A549 (cell line): ENCODE data around the gene UBAC2. TPM values are rescaled to one million over a fixed set of nuclear protein-coding genes. Genes with fewer than 3 reads are reported as not detected.

Experiments used
- ATAC-seq, 2 experiments: fragments of 200-7000 bp in 1 of 2; fragments of >200 bp in 1 of 2; cut with Nextera tagmentation in 1 of 2; cut with Tn5 transposase in 1 of 2; 3 replicates each; pipeline versions ENCODE4 v1.8.0 to v1.9.1; 2018 to 2020; ENCODE audit warnings: mild to moderate bottlenecking in 1 of 2, moderate library complexity in 1 of 2
- CTCF ChIA-PET: fragments of 300-600 bp; sonication (Branson Sonifier 250); formaldehyde crosslinking; extraction: SDS; loops from one replicate; lab custom pipeline; 2021; ENCODE audit warnings: antibody characterized with exemption, inconsistent platforms; lab: Yijun Ruan, JAX
- POLR2A ChIA-PET: fragments of 350-600 bp; formaldehyde crosslinking; extraction: SDS; loops from one replicate; lab custom pipeline; 2021; ENCODE audit warnings: antibody characterized with exemption, inconsistent platforms; lab: Yijun Ruan, JAX
- DNase-seq, 2 experiments: peaks; one replicate each; pipeline versions ENCODE4 v3.0.0 to v3.0.0-alpha.2; 2011 to 2016; ENCODE audit warnings: low read depth in 1 of 2, low spot score in 1 of 2
- FAIRE-seq: peaks from 2 replicates; lab custom pipeline; 2011; peaks lifted over from hg19 to GRCh38; lab: Jason Lieb, UNC
- H3K27ac ChIP-seq, 2 experiments: fragments of >200 bp; sonication (Bioruptor Twin); formaldehyde crosslinking; 3 replicates each; pipeline ENCODE4 v1.5.1; 2016 to 2017
- H3K4me1 ChIP-seq: fragments of >200 bp; sonication (Bioruptor Twin); formaldehyde crosslinking; 3 replicates; pipeline ENCODE4 v1.6.1; 2016
- H3K4me2 ChIP-seq: fragments of >200 bp; sonication (Bioruptor Twin); formaldehyde crosslinking; 3 replicates; pipeline ENCODE4 v1.6.1; 2016
- H3K4me3 ChIP-seq: fragments of >200 bp; sonication (Bioruptor Twin); formaldehyde crosslinking; 3 replicates; pipeline ENCODE4 v1.5.1; 2016
- H3K9me3 ChIP-seq: fragments of >200 bp; sonication (Bioruptor Twin); formaldehyde crosslinking; 3 replicates; pipeline ENCODE4 v1.6.1; 2016
- ATOH8 ChIP-seq: fragments of 250-450 bp; sonication (Bioruptor Pico); IDR thresholded peaks from 2 replicates; pipeline ENCODE4 v1.5.0; 2020; ENCODE audit warnings: low read depth, mild to moderate bottlenecking, moderate library complexity
- BCL3 ChIP-seq: fragments of >200 bp; sonication (Bioruptor Twin); formaldehyde crosslinking; IDR thresholded peaks from 3 replicates; pipeline ENCODE4 v1.6.1; 2016
- BHLHE40 ChIP-seq: IDR thresholded peaks from 2 replicates; pipeline ENCODE4 v1.6.1; 2012; ENCODE audit warnings: low read depth, low read length, inconsistent platforms
- EHMT2 ChIP-seq: fragments of 200-600 bp; sonication (generic); IDR thresholded peaks from 2 replicates; pipeline ENCODE4 v1.6.1; 2016; ENCODE audit warnings: antibody characterized with exemption, low read depth, mild to moderate bottlenecking, moderate library complexity
- ELK1 ChIP-seq: fragments of 150-350 bp; IDR thresholded peaks from 2 replicates; pipeline ENCODE4 v1.6.1; 2014; ENCODE audit warnings: low read depth, mild to moderate bottlenecking, low read length
- EP300 ChIP-seq, 2 experiments: fragments of >200 bp; sonication (Bioruptor Twin); formaldehyde crosslinking; IDR thresholded peaks; 2 replicates in 1 of 2; 3 replicates in 1 of 2; pipeline ENCODE4 v1.6.1; 2016 to 2017
- FOXS1 ChIP-seq: fragments of 250-450 bp; sonication (Bioruptor Pico); IDR thresholded peaks from 2 replicates; pipeline ENCODE4 v1.5.0; 2020; ENCODE audit warnings: mild to moderate bottlenecking, moderate library complexity
- GATA3 ChIP-seq: IDR thresholded peaks from 2 replicates; pipeline ENCODE4 v1.6.1; 2012; ENCODE audit warnings: borderline replicate concordance
- HDAC2 ChIP-seq: fragments of 200-600 bp; sonication (generic); IDR thresholded peaks from 2 replicates; pipeline ENCODE4 v1.6.1; 2016
- HES2 ChIP-seq: fragments of >200 bp; sonication (Bioruptor Twin); formaldehyde crosslinking; IDR thresholded peaks from 2 replicates; pipeline ENCODE4 v1.6.1; 2016
- HOXA7 ChIP-seq: fragments of 250-450 bp; sonication (Bioruptor Pico); IDR thresholded peaks from 2 replicates; pipeline ENCODE4 v1.5.0; 2020; ENCODE audit warnings: mild to moderate bottlenecking, moderate library complexity
- HOXB13 ChIP-seq: fragments of 250-450 bp; sonication (Bioruptor Pico); IDR thresholded peaks from 2 replicates; pipeline ENCODE4 v1.5.0; 2020; ENCODE audit warnings: low read depth, mild to moderate bottlenecking, moderate library complexity
- HOXB5 ChIP-seq: fragments of 250-450 bp; sonication (Bioruptor Pico); IDR thresholded peaks from 2 replicates; pipeline ENCODE4 v1.5.0; 2020; ENCODE audit warnings: mild to moderate bottlenecking, moderate library complexity
- JUNB ChIP-seq: fragments of >200 bp; sonication (Bioruptor Twin); formaldehyde crosslinking; IDR thresholded peaks from 2 replicates; pipeline ENCODE4 v1.6.1; 2016
- KDM1A ChIP-seq: fragments of 200-600 bp; sonication (generic); IDR thresholded peaks from 2 replicates; pipeline ENCODE4 v1.6.1; 2016; ENCODE audit warnings: low read depth, mild to moderate bottlenecking
- KDM5A ChIP-seq: fragments of 200-600 bp; sonication (generic); IDR thresholded peaks from 2 replicates; pipeline ENCODE4 v1.6.1; 2016; ENCODE audit warnings: antibody characterized with exemption, mild to moderate bottlenecking
- NPAS2 ChIP-seq: fragments of 250-450 bp; sonication (Bioruptor Pico); IDR thresholded peaks from 2 replicates; pipeline ENCODE4 v1.8.0; 2022; ENCODE audit warnings: mild to moderate bottlenecking, moderate library complexity, borderline replicate concordance
- PBX3 ChIP-seq: IDR thresholded peaks from 2 replicates; pipeline ENCODE4 v1.6.1; 2012
- POLR2A ChIP-seq: IDR thresholded peaks from 2 replicates; pipeline ENCODE4 v1.6.1; 2012; ENCODE audit warnings: mild to moderate bottlenecking, low read length
- POLR2AphosphoS2 ChIP-seq: conservative IDR thresholded peaks from 2 replicates; pipeline ENCODE4 v1.6.1; 2012; ENCODE audit warnings: low read length, improper control_type of control experiment, inconsistent platforms
- RCOR1 ChIP-seq: fragments of 150-350 bp; IDR thresholded peaks from 2 replicates; pipeline ENCODE4 v1.6.1; 2014; ENCODE audit warnings: antibody characterized with exemption, low read length, low read depth
- REST ChIP-seq: fragments of 200-600 bp; sonication (generic); IDR thresholded peaks from 2 replicates; pipeline ENCODE4 v1.6.1; 2016; ENCODE audit warnings: antibody characterized with exemption, mild to moderate bottlenecking, moderate library complexity
- RFX5 ChIP-seq: fragments of 450-650 bp; IDR thresholded peaks from 2 replicates; pipeline ENCODE4 v1.7.1; 2014; ENCODE audit warnings: antibody characterized with exemption, mild to moderate bottlenecking, moderate library complexity
- SREBF2 ChIP-seq: fragments of 450-650 bp; IDR thresholded peaks from 2 replicates; pipeline ENCODE4 v1.6.1; 2014; ENCODE audit warnings: mild to moderate bottlenecking, moderate library complexity
- USF2 ChIP-seq: fragments of 450-650 bp; IDR thresholded peaks from 2 replicates; pipeline ENCODE4 v1.6.1; 2014; ENCODE audit warnings: antibody characterized with exemption
- ZFP36 ChIP-seq: fragments of 450-650 bp; IDR thresholded peaks from 2 replicates; pipeline ENCODE4 v1.6.1; 2014; ENCODE audit warnings: borderline replicate concordance; ENCODE audit not compliant: partially characterized antibody
- WGBS: methylation state at CpG from one replicate; pipeline ENCODE4 v1.1.6; 2017; ENCODE audit errors: missing lambda C conversion rate; 5-methylcytosine and 5-hydroxymethylcytosine counted together
- polyA plus RNA-seq, 4 experiments: library from polyadenylated mRNA; depleted of rRNA in 3 of 4; stranded (reverse); fragments of >200 nt; fragmentation: RNase III in 1 of 4; extraction: RNeasy Plus Mini Kit Qiagen cat#74134 plus additional on column Dnase treatment in 1 of 4; gene quantifications; 2 replicates in 3 of 4; 3 replicates in 1 of 4; pipeline ENCODE4 v1.2.3, GENCODE V29; 2011 to 2017

UBAC2 gene
- polyA plus RNA-seq, 2 of the 4 experiments (the other 2 are of a cell fraction) = 61.6 to 103 TPM

- H3K4me1 ChIP-seq = peaks cover 40% of the 10 kb centered on the region
- H3K4me2 ChIP-seq = no peak overlapping the region
- ChIA-PET CTCF (no interaction called here), POLR2A (no interaction called here)
- no peak for DNase-seq
- 85% methylated on average over 2 of the region's 2 CpGs for WGBS
- no peaks in the 10 kb centered on the region for H3K9me3 ChIP-seq
- H3K4me3 ChIP-seq = no peak overlapping the region
- peak overlapping the region; percentile 79 to 89; a peak in 4 of 6 replicates for H3K27ac ChIP-seq
- no peak for ATAC-seq
- FAIRE-seq = no peak
- TF ChIP-seq HOXB13 (CRISPR knock-in tag) (no peak), ELK1 (no peak), FOXS1 (CRISPR knock-in tag) (no peak), PBX3 (no peak), KDM5A (no peak), JUNB (no peak), BCL3 (no peak), BHLHE40 (no peak), NPAS2 (CRISPR knock-in tag) (no peak), POLR2AphosphoS2 (no peak), HDAC2 (no peak), USF2 (no peak), ZFP36 (no peak), HES2 (no peak), GATA3 (no peak), HOXB5 (CRISPR knock-in tag) (no peak), EP300 (IDR thresholded peaks at IDR 0.05) (no peak), HOXA7 (CRISPR knock-in tag) (no peak), EHMT2 (no peak)
These were observed 46.6 kb upstream of the UBAC2 start for GRCh38 chr13:99154064-99154463.

- Histone ChIP-seq H3K4me1 (peaks cover 30% of the 10 kb centered on the region), H3K27ac (peak overlapping the region in 1 of 2 experiments; percentile 33; a peak in 1 of 6 replicates), H3K9me3 (no peaks in the 10 kb centered on the region), H3K4me2 (no peak overlapping the region), H3K4me3 (no peak overlapping the region)
- no peak for DNase-seq
- TF ChIP-seq RCOR1 = no peak
- 87% methylated on average over 3 of the region's 5 CpGs for WGBS
- ChIA-PET CTCF (interaction anchor here (0.6 to 3.1 kb wide), 2 partner anchors 8 to 21 kb away, joined by 3 to 10 read pairs; no protein-coding TSS in a partner anchor), POLR2A (no interaction called here)
- no peak for ATAC-seq
- FAIRE-seq = no peak
These were observed 44.8 kb upstream of the UBAC2 start for GRCh38 chr13:99155821-99156220.

GRCh38 chr13:99157046-99157445 is 43.6 kb upstream of the UBAC2 start:
- ATAC-seq (no peak), FAIRE-seq (no peak), DNase-seq (no peak)
- Histone ChIP-seq H3K4me1 (peaks cover 21% of the 10 kb centered on the region), H3K4me3 (no peak overlapping the region), H3K4me2 (no peak overlapping the region), H3K27ac (no peak overlapping the region), H3K9me3 (no peaks in the 10 kb centered on the region)
- POLR2A ChIA-PET = no interaction called here
- 70% methylated on average over 5 of the region's 5 CpGs for WGBS
- CTCF ChIA-PET = interaction anchor here (0.6 to 3.1 kb wide), 3 partner anchors 19 to 350 kb away, joined by 3 to 10 read pairs (median 5); no protein-coding TSS in a partner anchor
- TF ChIP-seq KDM1A (no peak), SREBF2 (no peak), ATOH8 (CRISPR knock-in tag) (no peak), USF2 (no peak), RFX5 (no peak), KDM5A (no peak), REST (no peak), POLR2A (no peak)
